ENCODE data around the gene TMEM255A.

The TMEM255A gene

DNA sequence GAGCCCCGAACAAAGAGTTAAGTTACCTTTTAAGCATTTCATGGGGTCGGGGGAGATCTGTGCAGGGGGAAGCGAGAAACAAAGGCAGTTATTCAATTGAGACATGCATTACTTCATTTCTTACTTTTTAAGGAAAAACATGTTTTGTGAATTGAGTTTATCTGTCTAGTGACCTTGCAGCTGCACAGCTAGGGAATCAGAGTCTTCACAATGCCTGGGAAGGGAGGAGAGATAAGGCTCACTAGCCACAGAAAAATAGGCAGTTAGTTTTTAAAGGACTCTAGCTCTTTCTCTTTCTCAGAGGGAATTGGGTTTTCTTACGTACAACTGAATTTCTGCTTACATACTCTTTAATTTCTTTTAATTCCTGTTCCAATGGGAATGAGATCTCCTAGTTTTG is 86.9 kb downstream of the TMEM255A start:
- no peak for DNase-seq (ENCODE audit: low read depth, low spot score)

GRCh38 chrX:120223374-120223773 is 87.9 kb downstream of the TMEM255A start:
- no peak overlapping the region for H3K4me3 ChIP-seq (ENCODE audit: low read depth, low read length)
- DNase-seq (ENCODE audit: low read depth, low spot score) = no peak
- in situ Hi-C loops (cut with HindIII; ENCODE audit: low sequenced_read_pairs) = no loop called here
- TF ChIP-seq CTCF (IDR thresholded peaks at IDR 0.05; ENCODE audit: low read depth, low read length) = no peak

More for the DNA sequence above, 86.9 kb downstream of the TMEM255A start:
- in situ Hi-C loops (cut with HindIII; ENCODE audit: low sequenced_read_pairs) = no loop called here
- H3K4me3 ChIP-seq (ENCODE audit: low read depth, low read length) = no peak overlapping the region
- TF ChIP-seq CTCF (IDR thresholded peaks at IDR 0.05; ENCODE audit: low read depth, low read length) = no peak

DNA sequence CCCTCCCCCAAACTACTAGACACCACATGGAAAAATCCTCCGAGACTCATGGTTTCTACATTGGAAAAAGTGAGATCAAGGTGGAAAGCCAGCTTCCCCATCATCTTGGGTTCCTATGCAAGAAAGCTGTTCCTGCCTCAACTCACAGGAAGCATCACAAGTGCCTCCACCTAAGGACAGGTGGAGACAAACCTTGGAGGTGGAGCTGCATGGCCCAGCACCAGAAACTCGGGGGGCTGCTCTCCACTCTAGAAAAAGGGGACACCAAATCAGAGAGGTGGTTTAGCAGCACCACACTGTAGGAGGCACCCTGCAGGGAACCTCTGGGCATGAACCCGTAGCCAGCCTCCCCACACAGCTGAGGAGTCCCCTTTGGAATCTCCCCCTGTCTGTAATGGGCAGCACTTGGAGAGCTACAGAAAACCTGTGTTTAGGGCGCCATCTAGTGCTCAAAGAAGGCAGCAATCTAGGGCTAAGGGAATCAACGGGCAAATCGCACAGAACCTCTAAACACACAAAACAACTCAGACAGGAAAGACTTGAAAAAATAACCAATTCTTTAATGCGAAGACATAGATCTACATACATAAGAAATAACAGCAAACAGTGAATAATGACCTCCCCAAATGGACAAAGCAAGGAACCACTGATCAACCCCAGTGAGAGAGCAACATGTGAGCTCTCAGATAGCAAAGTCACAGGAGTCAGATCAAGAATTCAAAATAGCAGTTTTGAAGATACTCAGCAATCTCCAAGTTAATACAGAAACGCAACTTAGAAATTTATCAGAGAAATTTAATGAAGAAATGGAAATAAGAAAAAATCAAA is 97.6 kb downstream of the TMEM255A start:
- TF ChIP-seq CTCF (IDR thresholded peaks at IDR 0.05; ENCODE audit: low read depth, low read length) = peak; percentile 86
- in situ Hi-C loops (cut with HindIII; ENCODE audit: low sequenced_read_pairs) = no loop called here

More for the DNA sequence above, 97.6 kb downstream of the TMEM255A start:
- H3K4me3 ChIP-seq (ENCODE audit: low read depth, low read length) = no peak overlapping the region
- peak; percentile 49 for DNase-seq (ENCODE audit: low read depth, low spot score)

All from astrocyte of the spinal cord (primary cell).